ENCODE results near the gene UBE2H. TPM values are rescaled to one million over a fixed set of nuclear protein-coding genes. Genes with fewer than 3 reads are reported as not detected.
"Not testable (repeated sequence)": the region's sequence is repeated elsewhere in the genome, so short reads cannot be mapped to it uniquely, and the experiment has no call there.

The UBE2H gene
- total and polyA plus RNA-seq, 10 of the 15 experiments (the other 5 are each of a cell fraction or from before 2014, with no cell fraction given), result 15.6 to 75.5 (median 32.8) TPM

DNA sequence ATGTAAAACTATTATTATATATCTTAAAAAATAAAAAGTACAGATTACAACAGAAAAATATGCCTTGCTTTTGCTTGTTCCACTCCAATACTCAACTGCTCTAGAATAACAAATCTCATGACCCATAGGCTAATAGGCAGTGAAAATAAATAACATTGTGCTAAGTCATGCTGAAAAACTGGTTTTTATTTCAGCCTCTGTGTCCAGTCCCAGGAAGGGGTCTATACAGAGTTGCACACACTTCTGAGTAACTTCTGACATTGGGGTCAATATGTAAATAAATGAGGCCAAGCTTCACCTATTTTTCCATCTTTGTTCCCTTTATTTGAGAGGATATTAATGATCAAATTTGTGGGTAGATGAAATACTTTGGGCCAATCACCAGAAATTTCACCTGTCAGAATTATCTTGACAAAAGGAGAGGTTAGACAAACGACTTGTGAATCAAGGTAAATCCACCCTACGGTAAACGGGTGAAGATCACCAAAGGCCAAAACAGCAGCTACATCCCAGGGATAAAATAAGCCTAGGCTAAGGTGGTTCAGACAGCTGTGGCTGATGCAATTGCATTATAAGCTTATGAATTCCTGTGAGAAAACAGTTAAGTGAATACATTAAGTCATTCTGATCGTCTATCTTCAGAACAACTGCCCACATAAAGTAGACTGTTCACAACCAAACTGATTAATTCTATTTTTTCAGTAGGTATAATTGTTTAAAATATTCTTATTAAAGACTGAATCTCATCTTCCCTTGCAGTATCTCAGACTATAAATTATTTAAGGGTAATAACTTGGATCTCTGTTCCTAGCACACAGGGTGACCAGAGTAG lies 87.5 kb downstream of the UBE2H start (continued):
- TF ChIP-seq ASH2L (IDR thresholded peaks at IDR 0.05; ENCODE audit: borderline replicate concordance, low read depth) (no peak), CBX5 (IDR thresholded peaks at IDR 0.05; ENCODE audit: low read depth) (no peak), DPF2 (IDR thresholded peaks at IDR 0.05) (no peak)
- TF ChIP-seq, protein P1, sequence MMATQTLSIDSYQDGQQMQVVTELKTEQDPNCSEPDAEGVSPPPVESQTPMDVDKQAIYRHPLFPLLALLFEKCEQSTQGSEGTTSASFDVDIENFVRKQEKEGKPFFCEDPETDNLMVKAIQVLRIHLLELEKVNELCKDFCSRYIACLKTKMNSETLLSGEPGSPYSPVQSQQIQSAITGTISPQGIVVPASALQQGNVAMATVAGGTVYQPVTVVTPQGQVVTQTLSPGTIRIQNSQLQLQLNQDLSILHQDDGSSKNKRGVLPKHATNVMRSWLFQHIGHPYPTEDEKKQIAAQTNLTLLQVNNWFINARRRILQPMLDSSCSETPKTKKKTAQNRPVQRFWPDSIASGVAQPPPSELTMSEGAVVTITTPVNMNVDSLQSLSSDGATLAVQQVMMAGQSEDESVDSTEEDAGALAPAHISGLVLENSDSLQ (IDR thresholded peaks at IDR 0.05), result no peak

DNA sequence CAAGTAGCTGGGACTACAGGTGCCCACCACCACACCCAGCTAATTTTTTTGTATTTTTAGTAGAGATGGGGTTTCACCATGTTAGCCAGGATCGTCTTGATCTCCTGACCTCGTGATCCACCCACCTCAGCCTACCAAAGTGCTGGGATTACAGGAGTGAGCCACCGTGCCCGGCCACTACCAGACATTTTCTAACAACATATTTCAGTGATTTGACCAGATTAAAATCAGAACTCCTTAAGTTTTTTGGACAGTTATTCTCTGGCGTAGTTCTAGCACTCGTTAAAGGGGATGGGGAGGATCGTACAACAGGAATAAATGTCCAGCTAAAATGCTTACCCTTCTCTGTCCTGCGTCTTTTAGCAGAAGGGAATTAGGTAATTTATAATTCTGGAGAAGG lies 88.1 kb downstream of the UBE2H start:
- H3K4me3 ChIP-seq; ATAC-seq; RAD21 ChIA-PET (ENCODE audit: unreplicated experiment); H3K36me3 ChIP-seq (ENCODE audit: control insufficient read depth in 2 of 2, insufficient read depth in 2 of 2, low read length in 1 of 2); H3K27me3 ChIP-seq (replicated peaks in 1 of 2; ENCODE audit: control insufficient read depth in 2 of 2, insufficient read depth in 2 of 2, low read length in 1 of 2); intact Hi-C loops (cut with micrococcal nuclease; ENCODE audit: unreplicated experiment); DNase-seq (ENCODE audit: low read depth, low spot score); in situ Hi-C loops (cut with MboI); H3K4me2 ChIP-seq (ENCODE audit: control insufficient read depth, insufficient read depth); BruUV-seq (replicated peaks); SMC1A ChIA-PET (ENCODE audit: uncharacterized antibody, unreplicated experiment); H2AFZ ChIP-seq (ENCODE audit: control insufficient read depth, low read depth, low read length); CTCF ChIA-PET; H4K20me1 ChIP-seq (ENCODE audit: control insufficient read depth, insufficient read depth); H3K27ac ChIP-seq (ENCODE audit: control insufficient read depth, insufficient read depth); FAIRE-seq; H3K9me3 ChIP-seq (replicated peaks; ENCODE audit: control insufficient read depth, insufficient read depth, low read length); H3K9ac ChIP-seq (ENCODE audit: control insufficient read depth, insufficient read depth, low read length): not testable (repeated sequence)
- peaks cover 18% of the 10 kb centered on the region for H3K79me2 ChIP-seq (ENCODE audit: control insufficient read depth, insufficient read depth, low read length)
- POLR2A ChIA-PET, result interaction anchor here (0.6 kb wide), 1 partner anchor 115 kb away, joined by 3 read pairs; no protein-coding TSS in a partner anchor
- peaks cover 26% of the 10 kb centered on the region for H3K4me1 ChIP-seq (ENCODE audit: control insufficient read depth, insufficient read depth, low read length)
- WGBS (ENCODE audit: insufficient coverage, insufficient replicate concordance, low lambda C conversion rate, missing lambda C conversion rate), result 98% methylated on average over 8 of the region's 8 CpGs

Measured in GM12878 (cell line).